Measurements from ENCODE around the gene UBE3C. TPM values are rescaled to one million over a fixed set of nuclear protein-coding genes. Genes with fewer than 3 reads are reported as not detected.

Gene UBE3C
- total and polyA plus RNA-seq, 9 of the 15 experiments (the other 6 are each of a cell fraction or from before 2014, with no cell fraction given), result 9.6 to 91.7 (median 75.4) TPM

DNA sequence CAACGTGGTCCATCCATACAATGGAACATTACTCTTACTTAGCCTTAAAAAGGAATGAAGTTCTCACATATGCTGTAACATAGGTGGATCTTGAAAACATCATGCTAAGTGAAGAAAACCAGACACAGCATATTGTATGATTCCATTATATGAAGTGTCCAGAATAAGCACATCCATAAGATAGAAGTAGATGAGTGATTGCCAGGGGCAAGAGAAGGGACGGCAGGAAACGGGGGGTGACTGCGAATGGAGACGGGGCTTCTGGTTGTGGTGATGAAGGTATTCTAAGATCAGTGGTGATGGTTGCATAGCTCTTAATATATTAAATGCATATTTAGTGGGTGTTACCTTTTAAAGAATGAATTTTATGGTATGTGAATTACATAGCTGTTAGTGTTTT is 29.8 kb downstream of the UBE3C start:
- Histone ChIP-seq H3K27ac (ENCODE audit: extremely low read depth, low read depth, low read length) (no peak overlapping the region), H3K9me3 (replicated peaks; ENCODE audit: control insufficient read depth, insufficient read depth, low read depth, low read length) (no peaks in the 10 kb centered on the region), H2AFZ (ENCODE audit: low read depth, low read length) (no peak overlapping the region), H3K27me3 (ENCODE audit: control insufficient read depth in 2 of 2, insufficient read depth in 2 of 2, low read length in 2 of 2) (no peaks in the 10 kb centered on the region), H3K9me1 (ENCODE audit: control insufficient read depth, insufficient read depth, low read length) (no peaks in the 10 kb centered on the region), H3K79me2 (ENCODE audit: control insufficient read depth, insufficient read depth, low read length) (peaks cover 72% of the 10 kb centered on the region), H3K4me2 (ENCODE audit: insufficient read depth, low read length) (no peak overlapping the region), H4K20me1 (replicated peaks; ENCODE audit: control insufficient read depth, insufficient read depth, low read length) (0 out of 2 replicates have a peak, but pooled peaks cover 6% of the 10 kb centered on the region), H3K4me1 (replicated peaks in 1 of 2; ENCODE audit: control insufficient read depth in 2 of 2, insufficient read depth in 2 of 2, low read length in 2 of 2) (no peaks in the 10 kb centered on the region), H3K4me3 (no peak overlapping the region), H3K9ac (ENCODE audit: insufficient read depth in 1 of 2, low read depth in 2 of 2, low read length in 2 of 2) (no peak overlapping the region), H3K36me3 (ENCODE audit: control insufficient read depth, insufficient read depth, low read length) (peaks cover 94% of the 10 kb centered on the region)
- in situ Hi-C loops (cut with MboI) (no loop called here), intact Hi-C loops (cut with micrococcal nuclease) (no loop called here)
- no peak for DNase-seq (ENCODE audit: extremely low read depth in 1 of 4, low spot score in 3 of 4)
- no peak for TF ChIP-seq MAFK (IDR thresholded peaks at IDR 0.05; ENCODE audit: low read length)
- no peak for TF ChIP-seq ZNF707 (CRISPR knock-in tag; conservative IDR thresholded peaks at IDR 0.05)
- TF ChIP-seq RHOXF2B (CRISPR knock-in tag; conservative IDR thresholded peaks at IDR 0.05), result no peak
- no peak for TF ChIP-seq DACH1 (IDR thresholded peaks at IDR 0.05; ENCODE audit: partially characterized antibody)
- TF ChIP-seq DLX4 (CRISPR knock-in tag; IDR thresholded peaks at IDR 0.05), result no peak
- POLR2A ChIA-PET, result interaction anchor here (0.6 to 1.0 kb wide), 2 partner anchors 28 to 158 kb away, joined by 3 read pairs; no protein-coding TSS in a partner anchor
- CTCF ChIA-PET (ENCODE audit: low intra/inter-chr PET ratio), result no interaction called here
- WGBS (ENCODE audit: insufficient coverage, low coverage, missing lambda C conversion rate), result 90% methylated on average over 5 of the region's 5 CpGs
- ATAC-seq, result no peak
- no TSS peak for BruUV-seq (replicated peaks)
- no peak for FAIRE-seq

- H3K27me3 ChIP-seq (ENCODE audit: control insufficient read depth in 2 of 2, insufficient read depth in 2 of 2, low read length in 2 of 2), result no peaks in the 10 kb centered on the region
- no TSS peak for BruUV-seq (replicated peaks)
- FAIRE-seq (no peak), DNase-seq (ENCODE audit: extremely low read depth in 1 of 4, low spot score in 3 of 4) (no peak), ATAC-seq (no peak)
- no peak overlapping the region for H2AFZ ChIP-seq (ENCODE audit: low read depth, low read length)
- H3K4me3 ChIP-seq, result no peak overlapping the region
- H3K4me2 ChIP-seq (ENCODE audit: insufficient read depth, low read length), result no peak overlapping the region
- in situ Hi-C loops (cut with MboI), result no loop called here
- peaks cover 98% of the 10 kb centered on the region for H3K36me3 ChIP-seq (ENCODE audit: control insufficient read depth, insufficient read depth, low read length)
- H4K20me1 ChIP-seq (replicated peaks; ENCODE audit: control insufficient read depth, insufficient read depth, low read length), result peaks cover 4% of the 10 kb centered on the region; the same call in 1 of the 2 replicates
- POLR2A ChIA-PET, result interaction anchor here (1.9 kb wide), 1 partner anchor 15 kb away, joined by 8 read pairs; no protein-coding TSS in a partner anchor
- H3K4me1 ChIP-seq (replicated peaks in 1 of 2; ENCODE audit: control insufficient read depth in 2 of 2, insufficient read depth in 2 of 2, low read length in 2 of 2), result no peaks in the 10 kb centered on the region
- WGBS (ENCODE audit: insufficient coverage, low coverage, missing lambda C conversion rate), result 92% methylated on average over 4 of the region's 4 CpGs
- intact Hi-C loops (cut with micrococcal nuclease), result no loop called here
- H3K9me1 ChIP-seq (ENCODE audit: control insufficient read depth, insufficient read depth, low read length), result peaks cover 3% of the 10 kb centered on the region
- no peak overlapping the region for H3K27ac ChIP-seq (ENCODE audit: extremely low read depth, low read depth, low read length)
- peaks cover 11% of the 10 kb centered on the region; the same call in 1 of the 3 replicates for H3K79me2 ChIP-seq (ENCODE audit: control insufficient read depth, insufficient read depth, low read length)
- CTCF ChIA-PET (ENCODE audit: low intra/inter-chr PET ratio), result no interaction called here
- no peaks in the 10 kb centered on the region for H3K9me3 ChIP-seq (replicated peaks; ENCODE audit: control insufficient read depth, insufficient read depth, low read depth, low read length)
- no peak overlapping the region for H3K9ac ChIP-seq (ENCODE audit: insufficient read depth in 1 of 2, low read depth in 2 of 2, low read length in 2 of 2)
- TF ChIP-seq, protein P1, sequence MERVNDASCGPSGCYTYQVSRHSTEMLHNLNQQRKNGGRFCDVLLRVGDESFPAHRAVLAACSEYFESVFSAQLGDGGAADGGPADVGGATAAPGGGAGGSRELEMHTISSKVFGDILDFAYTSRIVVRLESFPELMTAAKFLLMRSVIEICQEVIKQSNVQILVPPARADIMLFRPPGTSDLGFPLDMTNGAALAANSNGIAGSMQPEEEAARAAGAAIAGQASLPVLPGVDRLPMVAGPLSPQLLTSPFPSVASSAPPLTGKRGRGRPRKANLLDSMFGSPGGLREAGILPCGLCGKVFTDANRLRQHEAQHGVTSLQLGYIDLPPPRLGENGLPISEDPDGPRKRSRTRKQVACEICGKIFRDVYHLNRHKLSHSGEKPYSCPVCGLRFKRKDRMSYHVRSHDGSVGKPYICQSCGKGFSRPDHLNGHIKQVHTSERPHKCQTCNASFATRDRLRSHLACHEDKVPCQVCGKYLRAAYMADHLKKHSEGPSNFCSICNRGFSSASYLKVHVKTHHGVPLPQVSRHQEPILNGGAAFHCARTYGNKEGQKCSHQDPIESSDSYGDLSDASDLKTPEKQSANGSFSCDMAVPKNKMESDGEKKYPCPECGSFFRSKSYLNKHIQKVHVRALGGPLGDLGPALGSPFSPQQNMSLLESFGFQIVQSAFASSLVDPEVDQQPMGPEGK (CRISPR knock-in tag; IDR thresholded peaks at IDR 0.05; ENCODE audit: borderline replicate concordance), result no peak
- no peak for TF ChIP-seq ZNF584 (CRISPR knock-in tag; IDR thresholded peaks at IDR 0.05; ENCODE audit: low read depth)
Observed at GRCh38 chr7:157176771-157177170, 38.0 kb downstream of the UBE3C start.

All from K562 (cell line).